SK-N-SH (cell line): ENCODE measurements around the gene FAM76A. TPM values are rescaled to one million over a fixed set of nuclear protein-coding genes. Genes with fewer than 3 reads are reported as not detected.

Experiments
- CTCF ChIA-PET: fragments of 300-600, 350-600 bp; formaldehyde crosslinking; extraction: SDS; loops from one replicate; lab custom pipeline; 2021; lab: Yijun Ruan, JAX
- POLR2A ChIA-PET: fragments of 350-600 bp; sonication (Branson Sonifier 250); formaldehyde crosslinking; extraction: SDS; loops from one replicate; lab custom pipeline; 2020; ENCODE audit warnings: antibody characterized with exemption, inconsistent platforms; lab: Yijun Ruan, JAX
- DNase-seq: peaks from one replicate; pipeline ENCODE4 v3.0.0; 2012
- H2AFZ ChIP-seq: fragments of 200-600 bp; sonication (generic); 2 replicates; pipeline ENCODE4 v1.8.1; 2016; ENCODE audit warnings: antibody characterized with exemption, mild to moderate bottlenecking, low read depth
- H3F3A ChIP-seq: fragments of 200-600 bp; sonication (generic); replicated peaks from 2 replicates; pipeline ENCODE3; 2016; ENCODE audit warnings: antibody characterized with exemption, mild to moderate bottlenecking; ENCODE audit not compliant: insufficient read depth
- H3K27ac ChIP-seq, 2 experiments: fragments of 200-500 bp in 1 of 2; fragments of 200-600 bp in 1 of 2; sonication (Bioruptor generic) in 1 of 2; sonication (generic), shearing (Covaris generic) in 1 of 2; 2 replicates each; pipeline versions ENCODE4 v1.5.1 to v1.6.1; 2014 to 2016; ENCODE audit warnings: low read depth in 2 of 2, inconsistent platforms in 1 of 2, low read length in 1 of 2, mild to moderate bottlenecking in 1 of 2, mixed read lengths in 1 of 2
- H3K27me3 ChIP-seq: fragments of 200-600 bp; sonication (generic), shearing (Covaris generic); 2 replicates; pipeline ENCODE4 v1.6.1; 2016; ENCODE audit warnings: mixed run types; ENCODE audit not compliant: insufficient read depth
- H3K36me3 ChIP-seq, 2 experiments: fragments of 200-500 bp in 1 of 2; fragments of 200-600 bp in 1 of 2; sonication (Bioruptor generic) in 1 of 2; sonication (generic) in 1 of 2; replicated peaks in 1 of 2; 2 replicates each; pipeline versions ENCODE3 to v1.5.1; 2014 to 2016; ENCODE audit warnings: low read length in 1 of 2, mild to moderate bottlenecking in 1 of 2; ENCODE audit not compliant: insufficient read depth in 2 of 2, control insufficient read depth in 1 of 2
- H3K4me1 ChIP-seq, 2 experiments: fragments of 200-500 bp in 1 of 2; fragments of 200-600 bp in 1 of 2; sonication (Bioruptor generic) in 1 of 2; sonication (generic), shearing (Covaris generic) in 1 of 2; 2 replicates each; pipeline versions ENCODE4 v1.5.1 to v1.6.1; 2014 to 2016; ENCODE audit warnings: low read depth in 1 of 2, low read length in 1 of 2, mixed run types in 1 of 2; ENCODE audit not compliant: insufficient read depth in 2 of 2, control insufficient read depth in 1 of 2
- H3K4me2 ChIP-seq: fragments of 200-600 bp; sonication (generic), shearing (Covaris generic); 2 replicates; pipeline ENCODE4 v1.6.1; 2017; ENCODE audit warnings: mixed run types
- H3K4me3 ChIP-seq, 2 experiments: fragments of 200-500 bp in 1 of 2; fragments of 200-600 bp in 1 of 2; sonication (Bioruptor generic) in 1 of 2; sonication (generic), shearing (Covaris generic) in 1 of 2; 2 replicates each; pipeline versions ENCODE4 v1.5.1 to v1.8.1; 2014 to 2016; ENCODE audit warnings: low read depth in 2 of 2, inconsistent platforms in 1 of 2, low read length in 1 of 2, mild to moderate bottlenecking in 1 of 2, mixed read lengths in 1 of 2, moderate library complexity in 1 of 2
- H3K79me2 ChIP-seq: fragments of 200-600 bp; sonication (generic); 2 replicates; pipeline ENCODE4 v1.8.1; 2017; ENCODE audit warnings: mild to moderate bottlenecking; ENCODE audit not compliant: insufficient read depth
- H3K9ac ChIP-seq: fragments of 200-600 bp; sonication (generic); 2 replicates; pipeline ENCODE4 v1.6.1; 2017; ENCODE audit warnings: mixed run types
- H3K9me2 ChIP-seq: fragments of 200-600 bp; sonication (generic); 2 replicates; pipeline ENCODE4 v1.6.1; 2017; ENCODE audit warnings: mixed run types
- H3K9me3 ChIP-seq: fragments of 200-600 bp; sonication (generic); 2 replicates; pipeline ENCODE4 v1.6.1; 2017; ENCODE audit warnings: mixed run types, mild to moderate bottlenecking, moderate library complexity
- H4K20me1 ChIP-seq: fragments of 200-600 bp; sonication (generic); 2 replicates; pipeline ENCODE4 v1.6.1; 2017; ENCODE audit warnings: mild to moderate bottlenecking, mixed run types; ENCODE audit not compliant: insufficient read depth
- FOXM1 ChIP-seq: IDR thresholded peaks from 2 replicates; pipeline ENCODE4 v1.4.0; 2012; ENCODE audit warnings: low read depth, mild to moderate bottlenecking
- GABPA ChIP-seq: IDR thresholded peaks from 2 replicates; pipeline ENCODE4 v1.4.0; 2012; ENCODE audit warnings: low read depth, mild to moderate bottlenecking
- GATA2 ChIP-seq: sonication (generic); formaldehyde crosslinking; IDR thresholded peaks from 2 replicates; pipeline ENCODE4 v1.5.0; 2020; ENCODE audit warnings: mild to moderate bottlenecking, missing genetic modification reagents
- MXI1 ChIP-seq: IDR thresholded peaks from 2 replicates; pipeline ENCODE4 v1.6.1; 2012; ENCODE audit warnings: mild to moderate bottlenecking, low read depth, low read length, improper control_type of control experiment
- POLR2AphosphoS5 ChIP-seq: IDR thresholded peaks from 2 replicates; pipeline ENCODE4 v1.6.1; 2012; ENCODE audit warnings: low read depth, low read length
- RAD21 ChIP-seq: IDR thresholded peaks from 2 replicates; pipeline ENCODE4 v1.6.1; 2012; ENCODE audit warnings: mild to moderate bottlenecking, low read length
- SMC3 ChIP-seq: IDR thresholded peaks from 2 replicates; pipeline ENCODE4 v1.6.1; 2012; ENCODE audit warnings: low read depth, low read length, improper control_type of control experiment
- TCF12 ChIP-seq: IDR thresholded peaks from 2 replicates; pipeline ENCODE4 v1.4.0; 2012
- WGBS: methylation state at CpG from one replicate; pipeline ENCODE4 v1.1.6; 2017; ENCODE audit warnings: low lambda C conversion rate; 5-methylcytosine and 5-hydroxymethylcytosine counted together
- polyA plus RNA-seq, 3 experiments: library from polyadenylated mRNA; depleted of rRNA; stranded (reverse); fragments of >200 nt; gene quantifications; 2 replicates each; pipeline ENCODE4 v1.2.3, GENCODE V29; 2012
- TF ChIP-seq, protein P1 (sequence below): IDR thresholded peaks from 2 replicates; pipeline ENCODE4 v1.4.0; 2012; ENCODE audit warnings: low read depth, borderline replicate concordance
- TF ChIP-seq, protein P2 (sequence below): fragments of 200-600 bp; sonication (generic); IDR thresholded peaks from 2 replicates; pipeline ENCODE4 v1.6.1; 2017; ENCODE audit warnings: antibody characterized with exemption, mild to moderate bottlenecking, moderate library complexity
- TF ChIP-seq, protein P3 (sequence below): IDR thresholded peaks from 2 replicates; pipeline ENCODE4 v1.4.0; 2012; ENCODE audit warnings: low read depth, borderline replicate concordance
- TF ChIP-seq, protein P4 (sequence below): IDR thresholded peaks from 2 replicates; pipeline ENCODE4 v1.6.1; 2012; ENCODE audit warnings: mild to moderate bottlenecking, low read depth, low read length, moderate library complexity

Gene FAM76A
- polyA plus RNA-seq, 1 of the 3 experiments (the other 2 are of a cell fraction): 2.9 TPM

DNA sequence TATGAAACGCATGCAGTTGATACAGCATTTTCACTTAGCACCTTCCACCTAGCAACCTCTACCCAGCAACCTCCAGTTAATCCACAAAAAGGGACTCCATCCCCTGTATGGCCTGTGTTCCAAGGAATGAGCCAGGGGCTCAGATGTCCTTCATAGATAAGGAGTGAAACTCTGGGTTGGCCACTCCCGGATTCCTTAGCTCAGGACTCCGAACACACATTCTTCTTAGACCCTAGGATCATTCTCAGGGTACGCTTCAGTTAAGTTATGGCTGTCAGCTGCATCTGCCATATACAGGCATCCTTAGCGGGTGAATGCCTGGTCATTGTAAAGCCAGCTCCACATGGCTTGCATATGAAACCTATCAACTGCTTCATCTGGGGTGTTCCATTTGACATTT lies 37.9 kb upstream of the FAM76A start:
- ChIA-PET CTCF (interaction anchor here (0.8 to 1.4 kb wide), 2 partner anchors 16 to 643 kb away, joined by 3 read pairs; partner anchors contain the start of gene IFI6), POLR2A (no interaction called here)
- no peak overlapping the region for H2AFZ ChIP-seq
- no peak overlapping the region for H3K27ac ChIP-seq
- no peaks in the 10 kb centered on the region for H3K79me2 ChIP-seq
- H3K9ac ChIP-seq: no peak overlapping the region
- 76% methylated on average over 5 of the region's 5 CpGs for WGBS
- no peaks in the 10 kb centered on the region for H3K9me2 ChIP-seq
- 0 out of 2 replicates have a peak, but pooled peaks cover 3% of the 10 kb centered on the region for H3K9me3 ChIP-seq
- H3F3A ChIP-seq: no peaks in the 10 kb centered on the region
- H3K36me3 ChIP-seq: no peaks in the 10 kb centered on the region
- no peak for DNase-seq
- no peak overlapping the region for H3K4me3 ChIP-seq
- no peaks in the 10 kb centered on the region; the same call in 1 of the 2 replicates for H3K27me3 ChIP-seq
- H3K4me2 ChIP-seq: no peak overlapping the region
- H3K4me1 ChIP-seq: no peaks in the 10 kb centered on the region
- no peak for TF ChIP-seq FOXM1
- TF ChIP-seq, protein P1, sequence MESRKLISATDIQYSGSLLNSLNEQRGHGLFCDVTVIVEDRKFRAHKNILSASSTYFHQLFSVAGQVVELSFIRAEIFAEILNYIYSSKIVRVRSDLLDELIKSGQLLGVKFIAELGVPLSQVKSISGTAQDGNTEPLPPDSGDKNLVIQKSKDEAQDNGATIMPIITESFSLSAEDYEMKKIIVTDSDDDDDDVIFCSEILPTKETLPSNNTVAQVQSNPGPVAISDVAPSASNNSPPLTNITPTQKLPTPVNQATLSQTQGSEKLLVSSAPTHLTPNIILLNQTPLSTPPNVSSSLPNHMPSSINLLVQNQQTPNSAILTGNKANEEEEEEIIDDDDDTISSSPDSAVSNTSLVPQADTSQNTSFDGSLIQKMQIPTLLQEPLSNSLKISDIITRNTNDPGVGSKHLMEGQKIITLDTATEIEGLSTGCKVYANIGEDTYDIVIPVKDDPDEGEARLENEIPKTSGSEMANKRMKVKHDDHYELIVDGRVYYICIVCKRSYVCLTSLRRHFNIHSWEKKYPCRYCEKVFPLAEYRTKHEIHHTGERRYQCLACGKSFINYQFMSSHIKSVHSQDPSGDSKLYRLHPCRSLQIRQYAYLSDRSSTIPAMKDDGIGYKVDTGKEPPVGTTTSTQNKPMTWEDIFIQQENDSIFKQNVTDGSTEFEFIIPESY: no peak
- H4K20me1 ChIP-seq: no peaks in the 10 kb centered on the region

DNA sequence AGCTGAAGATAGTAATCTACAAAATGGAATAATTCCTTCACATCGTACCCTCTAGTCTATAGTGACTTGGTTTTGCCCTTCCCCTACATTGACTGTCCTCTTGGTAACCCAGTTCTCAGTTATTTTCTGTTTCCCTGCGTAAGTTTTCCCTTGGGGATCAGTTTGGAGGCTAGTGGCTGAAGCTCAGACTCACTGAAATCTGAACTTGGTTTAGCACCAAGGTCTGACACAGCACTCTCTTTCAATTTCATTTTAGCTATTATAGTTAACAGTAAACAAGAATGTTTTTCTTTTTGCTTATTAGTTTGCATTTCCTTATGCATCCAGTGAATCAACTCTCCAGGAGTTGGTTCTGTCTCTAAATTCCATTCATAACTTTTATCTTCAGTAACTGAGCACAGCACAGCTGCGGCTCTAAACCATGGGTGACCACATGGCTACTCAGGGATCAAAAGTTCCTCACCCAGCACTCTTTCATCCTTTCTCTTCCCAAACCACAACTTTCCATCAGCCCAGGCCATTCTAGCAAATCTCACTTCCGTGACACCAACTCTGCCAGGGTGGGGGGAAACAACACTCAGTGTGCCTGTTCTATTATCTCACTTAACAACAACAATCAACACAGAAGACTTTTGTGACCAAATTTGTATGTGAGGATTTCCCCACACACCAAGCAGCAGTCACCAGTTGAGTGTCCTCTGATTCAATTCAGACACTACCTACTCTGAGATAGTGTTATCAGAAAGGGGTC lies 36.2 kb upstream of the FAM76A start:
- Histone ChIP-seq H2AFZ (no peak overlapping the region), H3K4me1 (no peaks in the 10 kb centered on the region), H3K9ac (no peak overlapping the region), H3K9me3 (0 out of 2 replicates have a peak, but pooled peaks cover 3% of the 10 kb centered on the region), H3K4me2 (no peak overlapping the region; the same call in 1 of the 2 replicates), H3K27ac (no peak overlapping the region), H3K79me2 (no peaks in the 10 kb centered on the region), H4K20me1 (no peaks in the 10 kb centered on the region), H3K4me3 (no peak overlapping the region), H3F3A (no peaks in the 10 kb centered on the region), H3K36me3 (no peaks in the 10 kb centered on the region), H3K27me3 (no peaks in the 10 kb centered on the region), H3K9me2 (no peaks in the 10 kb centered on the region)
- ChIA-PET CTCF (interaction anchor here (0.6 to 1.1 kb wide), 4 partner anchors 11 to 284 kb away, joined by 3 to 6 read pairs (median 4); no protein-coding TSS in a partner anchor), POLR2A (no interaction called here)
- WGBS: 48% methylated on average over 4 of the region's 4 CpGs
- TF ChIP-seq FOXM1 (no peak), GATA2 (CRISPR knock-in tag) (no peak)
- no peak for DNase-seq

DNA sequence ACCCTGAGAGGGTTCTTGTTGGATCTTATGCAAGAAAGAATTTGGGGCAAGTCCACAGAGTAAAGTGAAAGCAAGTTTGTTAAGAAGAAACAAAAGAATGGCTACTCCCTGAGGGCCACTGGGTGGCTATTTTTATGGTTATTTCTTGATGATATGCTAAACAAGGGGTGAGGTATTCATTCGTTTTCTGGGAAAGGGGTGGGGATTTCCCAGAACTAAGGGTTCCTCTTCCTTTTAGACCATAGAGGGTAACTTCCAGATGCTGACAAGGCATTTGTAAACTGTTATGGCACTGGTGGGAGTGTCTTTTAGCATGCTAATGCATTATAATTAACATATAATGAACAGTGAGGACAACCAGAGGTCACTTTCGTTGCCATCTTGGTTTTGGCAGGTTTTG lies 35.6 kb upstream of the FAM76A start:
- no peaks in the 10 kb centered on the region for H3K9me2 ChIP-seq
- CTCF ChIA-PET: no interaction called here
- no peak overlapping the region; the same call in 1 of the 2 replicates for H3K4me2 ChIP-seq
- WGBS: 20% methylated on average over 2 of the region's 2 CpGs
- no peaks in the 10 kb centered on the region for H3K36me3 ChIP-seq
- no peaks in the 10 kb centered on the region for H3K4me1 ChIP-seq
- H2AFZ ChIP-seq: no peak overlapping the region
- H3K9ac ChIP-seq: no peak overlapping the region
- no peaks in the 10 kb centered on the region for H3K27me3 ChIP-seq
- POLR2A ChIA-PET: no interaction called here
- H3K4me3 ChIP-seq: no peak overlapping the region
- 0 out of 2 replicates have a peak, but pooled peaks cover 3% of the 10 kb centered on the region for H3K9me3 ChIP-seq
- no peaks in the 10 kb centered on the region for H3F3A ChIP-seq
- H4K20me1 ChIP-seq: no peaks in the 10 kb centered on the region
- no peak for DNase-seq
- no peak overlapping the region for H3K27ac ChIP-seq
- H3K79me2 ChIP-seq: no peaks in the 10 kb centered on the region
- TF ChIP-seq TCF12 (no peak), POLR2AphosphoS5 (no peak), SMC3 (no peak), RAD21 (no peak), GABPA (no peak), MXI1 (no peak)
- TF ChIP-seq, protein P2, sequence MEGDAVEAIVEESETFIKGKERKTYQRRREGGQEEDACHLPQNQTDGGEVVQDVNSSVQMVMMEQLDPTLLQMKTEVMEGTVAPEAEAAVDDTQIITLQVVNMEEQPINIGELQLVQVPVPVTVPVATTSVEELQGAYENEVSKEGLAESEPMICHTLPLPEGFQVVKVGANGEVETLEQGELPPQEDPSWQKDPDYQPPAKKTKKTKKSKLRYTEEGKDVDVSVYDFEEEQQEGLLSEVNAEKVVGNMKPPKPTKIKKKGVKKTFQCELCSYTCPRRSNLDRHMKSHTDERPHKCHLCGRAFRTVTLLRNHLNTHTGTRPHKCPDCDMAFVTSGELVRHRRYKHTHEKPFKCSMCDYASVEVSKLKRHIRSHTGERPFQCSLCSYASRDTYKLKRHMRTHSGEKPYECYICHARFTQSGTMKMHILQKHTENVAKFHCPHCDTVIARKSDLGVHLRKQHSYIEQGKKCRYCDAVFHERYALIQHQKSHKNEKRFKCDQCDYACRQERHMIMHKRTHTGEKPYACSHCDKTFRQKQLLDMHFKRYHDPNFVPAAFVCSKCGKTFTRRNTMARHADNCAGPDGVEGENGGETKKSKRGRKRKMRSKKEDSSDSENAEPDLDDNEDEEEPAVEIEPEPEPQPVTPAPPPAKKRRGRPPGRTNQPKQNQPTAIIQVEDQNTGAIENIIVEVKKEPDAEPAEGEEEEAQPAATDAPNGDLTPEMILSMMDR: no peak
- TF ChIP-seq, protein P3, sequence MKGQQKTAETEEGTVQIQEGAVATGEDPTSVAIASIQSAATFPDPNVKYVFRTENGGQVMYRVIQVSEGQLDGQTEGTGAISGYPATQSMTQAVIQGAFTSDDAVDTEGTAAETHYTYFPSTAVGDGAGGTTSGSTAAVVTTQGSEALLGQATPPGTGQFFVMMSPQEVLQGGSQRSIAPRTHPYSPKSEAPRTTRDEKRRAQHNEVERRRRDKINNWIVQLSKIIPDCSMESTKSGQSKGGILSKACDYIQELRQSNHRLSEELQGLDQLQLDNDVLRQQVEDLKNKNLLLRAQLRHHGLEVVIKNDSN: no peak
- TF ChIP-seq, protein P4, sequence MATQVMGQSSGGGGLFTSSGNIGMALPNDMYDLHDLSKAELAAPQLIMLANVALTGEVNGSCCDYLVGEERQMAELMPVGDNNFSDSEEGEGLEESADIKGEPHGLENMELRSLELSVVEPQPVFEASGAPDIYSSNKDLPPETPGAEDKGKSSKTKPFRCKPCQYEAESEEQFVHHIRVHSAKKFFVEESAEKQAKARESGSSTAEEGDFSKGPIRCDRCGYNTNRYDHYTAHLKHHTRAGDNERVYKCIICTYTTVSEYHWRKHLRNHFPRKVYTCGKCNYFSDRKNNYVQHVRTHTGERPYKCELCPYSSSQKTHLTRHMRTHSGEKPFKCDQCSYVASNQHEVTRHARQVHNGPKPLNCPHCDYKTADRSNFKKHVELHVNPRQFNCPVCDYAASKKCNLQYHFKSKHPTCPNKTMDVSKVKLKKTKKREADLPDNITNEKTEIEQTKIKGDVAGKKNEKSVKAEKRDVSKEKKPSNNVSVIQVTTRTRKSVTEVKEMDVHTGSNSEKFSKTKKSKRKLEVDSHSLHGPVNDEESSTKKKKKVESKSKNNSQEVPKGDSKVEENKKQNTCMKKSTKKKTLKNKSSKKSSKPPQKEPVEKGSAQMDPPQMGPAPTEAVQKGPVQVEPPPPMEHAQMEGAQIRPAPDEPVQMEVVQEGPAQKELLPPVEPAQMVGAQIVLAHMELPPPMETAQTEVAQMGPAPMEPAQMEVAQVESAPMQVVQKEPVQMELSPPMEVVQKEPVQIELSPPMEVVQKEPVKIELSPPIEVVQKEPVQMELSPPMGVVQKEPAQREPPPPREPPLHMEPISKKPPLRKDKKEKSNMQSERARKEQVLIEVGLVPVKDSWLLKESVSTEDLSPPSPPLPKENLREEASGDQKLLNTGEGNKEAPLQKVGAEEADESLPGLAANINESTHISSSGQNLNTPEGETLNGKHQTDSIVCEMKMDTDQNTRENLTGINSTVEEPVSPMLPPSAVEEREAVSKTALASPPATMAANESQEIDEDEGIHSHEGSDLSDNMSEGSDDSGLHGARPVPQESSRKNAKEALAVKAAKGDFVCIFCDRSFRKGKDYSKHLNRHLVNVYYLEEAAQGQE: no peak
